Fibroblast of pulmonary artery (primary cell): Measurements from ENCODE around the gene DNPH1.
A peak's percentile ranks its signal among the peaks of the same experiment; 100 is the strongest.

Source experiments
- DNase-seq: peaks from one replicate; pipeline ENCODE4 v3.0.0-alpha.2; 2010; ENCODE audit warnings: low read depth
- H3K4me3 ChIP-seq: replicated peaks from 2 replicates; pipeline ENCODE4 v1.5.1; 2011; ENCODE audit warnings: low read depth, mild to moderate bottlenecking, control low read depth, low read length, moderate library complexity
- CTCF ChIP-seq: IDR thresholded peaks from 2 replicates; pipeline ENCODE4 v1.5.1; 2011; ENCODE audit warnings: mild to moderate bottlenecking, control low read depth, low read length, inconsistent platforms; ENCODE audit errors: missing control alignments

DNPH1 gene

GRCh38 chr6:43250992-43251373 lies 21.7 kb upstream of the DNPH1 start:
- no peak overlapping the region for H3K4me3 ChIP-seq
- DNase-seq: no peak

GRCh38 chr6:43248791-43249190 lies 19.5 kb upstream of the DNPH1 start:
- H3K4me3 ChIP-seq: no peak overlapping the region
- TF ChIP-seq CTCF: no peak
- no peak for DNase-seq

More at GRCh38 chr6:43250992-43251373, 21.7 kb upstream of the DNPH1 start:
- TF ChIP-seq CTCF: no peak

- H3K4me3 ChIP-seq: no peak overlapping the region
- no peak for TF ChIP-seq CTCF
- DNase-seq: no peak
Observed at GRCh38 chr6:43248101-43248500, 18.8 kb upstream of the DNPH1 start.

- peak overlapping the region; percentile 34 for H3K4me3 ChIP-seq
- DNase-seq: peak; percentile 31
- no peak for TF ChIP-seq CTCF
Observed at GRCh38 chr6:43247114-43247999, 18.1 kb upstream of the DNPH1 start.

GRCh38 chr6:43246301-43247113 lies 17.2 kb upstream of the DNPH1 start:
- H3K4me3 ChIP-seq: peak overlapping the region; percentile 34
- no peak for TF ChIP-seq CTCF
- DNase-seq: no peak

- TF ChIP-seq CTCF: no peak
- H3K4me3 ChIP-seq: no peak overlapping the region
- DNase-seq: no peak
Observed at GRCh38 chr6:43243664-43244321, 14.5 kb upstream of the DNPH1 start.
